GM20431 (cell line): Measurements from ENCODE around the gene PER3.
"Not testable (repeated sequence)": the region's sequence is repeated elsewhere in the genome, so short reads cannot be mapped to it uniquely, and the experiment has no call there.

Experiments used
- in situ Hi-C: fragments of 300-500 bp; cut with MseI, MboI; formaldehyde crosslinking; loops from one replicate; pipeline ENCODE4 v1.15.0; 2020; ENCODE audit warnings: low sequenced_read_pairs; ENCODE audit not compliant: unreplicated experiment

PER3 gene

GRCh38 chr1:7771823-7772299 lies 12.2 kb upstream of the PER3 start:
- in situ Hi-C loops, result no loop called here

- in situ Hi-C loops, result no loop called here
Measured at GRCh38 chr1:7777591-7777990, 6.5 kb upstream of the PER3 start.

GRCh38 chr1:7778133-7778628 lies 5.9 kb upstream of the PER3 start:
- in situ Hi-C loops, result no loop called here

GRCh38 chr1:7780976-7781375 lies 3.1 kb upstream of the PER3 start:
- in situ Hi-C loops, result no loop called here

GRCh38 chr1:7781501-7781900 lies 2.6 kb upstream of the PER3 start:
- in situ Hi-C loops, result no loop called here

- in situ Hi-C loops, result no loop called here
Measured at GRCh38 chr1:7781923-7782495, 2.1 kb upstream of the PER3 start.

GRCh38 chr1:7783178-7783711 lies 846 bp upstream of the PER3 start:
- in situ Hi-C loops, result no loop called here

DNA sequence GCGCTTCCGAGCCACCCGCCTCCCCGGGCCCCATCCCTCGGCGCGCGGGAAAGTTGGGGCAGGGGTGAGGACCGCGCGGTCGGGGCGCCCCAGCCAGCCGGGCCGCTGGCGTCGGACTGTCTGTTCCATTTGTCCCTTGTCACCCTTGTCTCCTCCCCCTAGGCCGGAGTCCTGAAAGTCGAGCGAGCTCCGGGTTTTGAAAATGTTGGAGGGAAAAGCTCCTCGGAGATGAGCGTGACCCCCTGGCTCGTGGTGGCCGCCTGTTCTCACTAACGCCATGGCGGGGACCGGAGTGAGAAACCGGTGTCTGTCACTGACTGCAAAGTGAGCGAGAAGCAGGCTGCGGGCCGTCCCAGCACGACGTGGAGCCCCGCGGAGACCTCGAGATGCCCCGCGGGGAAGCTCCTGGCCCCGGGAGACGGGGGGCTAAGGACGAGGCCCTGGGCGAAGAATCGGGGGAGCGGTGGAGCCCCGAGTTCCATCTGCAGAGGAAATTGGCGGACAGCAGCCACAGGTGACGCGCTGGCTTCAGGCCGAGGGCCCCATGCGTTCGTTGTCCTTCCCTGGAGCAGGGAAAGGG lies 491 bp downstream of the PER3 start:
- in situ Hi-C loops, result no loop called here

DNA sequence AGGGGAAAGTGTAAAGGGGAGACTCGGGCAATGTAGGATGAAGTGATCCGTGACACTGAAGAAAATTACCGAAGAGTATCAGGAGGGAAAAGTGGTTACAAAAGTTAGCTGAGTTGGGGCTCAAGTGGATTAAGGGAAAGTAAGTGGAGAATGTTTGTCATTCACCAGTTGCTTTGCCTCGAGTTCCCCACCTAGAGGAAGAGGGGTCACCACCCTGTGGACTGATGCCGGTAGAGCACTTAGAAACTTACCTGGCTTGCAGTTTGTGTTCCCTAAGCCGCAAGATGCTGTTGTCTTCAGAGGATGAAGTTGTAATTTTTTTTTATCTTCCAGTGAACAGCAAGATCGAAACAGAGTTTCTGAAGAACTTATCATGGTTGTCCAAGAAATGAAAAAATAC lies 1.0 kb downstream of the PER3 start:
- in situ Hi-C loops, result no loop called here

DNA sequence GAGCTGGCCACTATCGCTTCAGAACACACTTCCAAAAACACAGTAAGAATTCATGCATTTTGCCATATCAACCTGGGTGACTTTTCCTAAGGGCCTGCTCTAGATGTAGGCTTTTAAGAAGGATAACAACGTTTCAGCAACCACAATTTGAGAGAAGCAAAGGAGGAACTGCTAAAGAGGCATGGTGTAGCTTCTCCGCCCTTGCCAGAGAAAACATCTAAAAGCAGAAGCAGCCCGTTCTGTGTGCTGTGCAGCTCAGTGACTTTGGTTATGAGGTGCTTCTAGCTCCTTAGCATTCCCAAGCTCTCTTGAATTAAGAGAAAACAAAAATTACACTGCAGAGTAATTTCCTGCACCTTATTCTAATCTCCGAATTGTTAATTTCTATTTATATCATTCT lies 2.7 kb downstream of the PER3 start:
- in situ Hi-C loops, result no loop called here

GRCh38 chr1:7789828-7790227 lies 5.7 kb downstream of the PER3 start:
- in situ Hi-C loops, result no loop called here

- in situ Hi-C loops, result not testable (repeated sequence)
Measured at GRCh38 chr1:7791027-7791426, 6.9 kb downstream of the PER3 start.

DNA sequence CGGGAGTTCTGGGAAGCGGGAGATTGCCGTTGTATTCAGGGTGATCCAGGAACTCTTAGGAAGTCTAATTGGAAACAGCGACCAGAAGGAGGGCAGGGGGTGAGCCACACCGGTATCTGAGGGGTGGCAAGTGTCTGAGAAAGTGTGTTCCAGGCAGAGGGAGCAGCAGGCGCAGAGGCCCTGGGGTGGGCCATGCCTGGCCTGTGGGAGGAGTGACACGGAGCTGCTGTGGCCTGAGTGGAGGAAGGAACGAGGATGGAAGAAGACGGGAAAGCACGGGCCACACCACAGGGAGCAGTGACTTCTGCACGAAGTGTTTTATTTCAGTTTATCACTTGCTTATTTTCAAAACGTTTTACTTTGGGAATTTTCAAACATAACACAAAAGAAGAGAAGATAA lies 11.3 kb downstream of the PER3 start:
- in situ Hi-C loops, result no loop called here

DNA sequence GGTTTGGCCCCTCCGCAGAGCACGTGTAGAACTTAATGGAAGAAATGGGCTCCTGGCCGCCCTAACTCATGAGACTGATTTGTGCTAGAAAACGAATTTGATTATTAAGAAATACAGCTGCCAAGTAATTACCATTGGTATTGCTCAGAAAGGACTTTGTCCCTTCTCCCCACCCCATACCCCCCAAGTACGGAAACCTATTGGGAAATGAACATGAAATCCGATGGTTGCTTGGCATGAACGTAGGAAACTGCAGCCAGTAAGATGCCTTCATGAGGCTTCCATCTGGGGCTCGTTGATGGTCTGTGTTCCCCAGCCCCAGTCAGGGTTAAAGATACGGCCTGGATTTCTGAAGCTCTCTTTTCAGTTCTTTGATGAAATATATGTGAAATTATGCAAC lies 21.4 kb downstream of the PER3 start:
- in situ Hi-C loops, result no loop called here

DNA sequence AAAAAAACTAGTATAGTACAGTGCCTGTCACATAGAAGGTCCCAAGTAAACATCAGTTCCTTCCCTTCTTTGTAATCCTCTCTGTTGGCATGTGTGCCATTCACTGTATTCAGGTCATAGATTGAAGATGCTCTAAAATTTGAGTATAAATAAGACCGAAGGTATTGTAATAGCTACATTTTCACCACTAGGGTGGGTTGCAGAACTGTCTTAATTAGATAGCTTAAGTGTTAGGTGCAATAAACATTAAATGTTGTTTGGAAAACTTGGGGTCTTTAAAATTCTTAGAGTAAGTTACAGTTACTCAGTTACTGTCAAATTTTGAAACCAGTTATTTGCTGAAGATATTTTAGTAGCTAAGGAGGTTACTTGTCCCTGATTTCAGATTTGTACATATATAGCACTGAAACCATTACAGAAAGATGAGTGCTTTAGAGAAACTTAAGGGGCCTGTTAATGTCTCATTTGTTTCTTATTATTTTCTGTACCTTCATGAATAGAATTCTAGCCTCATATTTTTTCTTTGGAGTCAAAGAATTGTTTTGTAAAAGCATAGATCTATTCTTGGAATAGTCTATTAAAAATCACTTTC lies 24.3 kb downstream of the PER3 start:
- in situ Hi-C loops, result no loop called here

DNA sequence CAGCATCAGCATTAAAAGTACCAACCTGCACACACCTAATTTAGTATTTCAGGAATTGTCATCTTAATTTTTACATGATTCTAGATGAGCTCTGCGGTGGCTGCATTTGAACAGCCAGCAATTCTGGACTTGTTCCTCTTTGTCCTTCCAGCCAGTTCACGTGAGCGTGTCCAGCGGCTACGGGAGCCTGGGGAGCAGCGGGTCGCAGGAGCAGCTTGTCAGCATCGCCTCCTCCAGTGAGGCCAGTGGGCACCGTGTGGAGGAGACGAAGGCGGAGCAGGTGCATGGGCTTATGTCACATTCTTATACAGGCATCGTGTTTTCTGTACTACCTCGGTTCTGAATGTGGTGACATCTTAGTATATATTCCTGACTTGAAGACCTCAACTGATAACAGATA lies 25.7 kb downstream of the PER3 start:
- in situ Hi-C loops, result no loop called here

GRCh38 chr1:7810395-7810794 lies 26.3 kb downstream of the PER3 start:
- in situ Hi-C loops, result no loop called here

GRCh38 chr1:7811476-7811875 lies 27.4 kb downstream of the PER3 start:
- in situ Hi-C loops, result no loop called here

DNA sequence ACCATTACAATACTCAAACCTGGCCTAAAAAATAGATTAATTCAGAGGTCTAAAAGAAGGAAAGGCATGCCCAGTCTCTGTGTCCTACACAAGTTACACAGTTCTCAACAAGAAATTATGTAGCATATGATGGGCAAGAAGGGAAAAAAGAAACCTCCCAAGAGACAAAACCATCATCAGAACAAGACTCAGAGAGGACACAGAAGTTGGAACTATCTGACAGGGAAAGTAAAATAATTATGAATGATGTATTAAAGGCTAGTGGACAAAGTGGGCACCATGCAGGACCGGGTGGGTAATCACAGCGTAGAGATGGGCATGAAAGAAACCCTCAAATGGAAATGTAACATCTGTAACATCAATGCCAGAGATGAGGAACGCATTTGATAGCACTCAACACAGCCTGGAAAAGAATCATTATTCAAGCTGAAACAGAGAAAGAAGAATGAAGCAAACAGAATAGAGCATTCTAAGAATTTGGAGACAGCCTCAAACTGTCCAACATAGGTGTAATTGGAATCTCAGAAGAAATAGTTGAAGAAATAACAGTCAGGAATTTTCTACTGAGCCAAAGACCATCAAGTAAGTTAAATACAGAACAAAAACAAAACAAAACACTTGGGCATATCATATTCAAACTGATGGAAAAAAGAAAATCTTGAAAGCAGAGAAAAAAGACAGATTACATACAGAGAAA lies 29.7 kb downstream of the PER3 start:
- in situ Hi-C loops, result no loop called here

GRCh38 chr1:7821282-7821681 lies 37.2 kb downstream of the PER3 start:
- in situ Hi-C loops, result no loop called here

DNA sequence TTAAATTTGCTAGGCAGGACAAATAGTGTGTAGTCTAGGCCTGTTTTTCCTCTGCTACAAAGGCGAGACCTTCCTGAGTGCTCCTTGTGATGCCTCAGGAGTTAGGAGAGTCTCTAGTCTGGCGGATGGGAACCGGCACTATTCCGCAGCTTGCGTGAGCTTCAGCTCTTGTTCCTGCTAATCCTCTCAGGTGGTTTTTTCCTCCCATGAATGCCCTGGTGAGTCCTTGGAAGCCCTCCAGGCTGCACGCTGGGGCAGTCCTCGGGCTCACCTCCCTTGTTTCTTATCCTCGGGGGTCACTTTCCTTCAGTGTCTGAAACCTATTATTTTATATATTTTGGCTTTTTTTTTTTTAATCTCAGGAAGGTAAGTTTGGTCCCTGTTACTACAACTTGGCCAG lies 40.6 kb downstream of the PER3 start:
- in situ Hi-C loops, result no loop called here
